Thyroid gland (tissue), 4 donors: ENCODE results near the gene PPP1R15A. TPM values are rescaled to one million over a fixed set of nuclear protein-coding genes. Genes with fewer than 3 reads are reported as not detected.
"Not testable (repeated sequence)": the region's sequence is repeated elsewhere in the genome, so short reads cannot be mapped to it uniquely, and the experiment has no call there.

Experiments used
- DNase-seq, 2 donors: peaks; one replicate each; pipeline ENCODE4 v3.0.0-alpha.2; 2019
- H3K27ac ChIP-seq, 3 donors: fragments of 200-600 bp; sonication (generic); 1 replicate in 2 of 3; 2 replicates in 1 of 3; pipeline ENCODE4 v1.5.1; 2016 to 2019; ENCODE audit warnings: mild to moderate bottlenecking in 1 of 3, moderate library complexity in 1 of 3
- H3K27me3 ChIP-seq: fragments of 200-600 bp; sonication (generic); one replicate; pipeline ENCODE4 v1.5.1; 2019
- H3K36me3 ChIP-seq, 2 donors: fragments of 200-600 bp; sonication (generic); one replicate each; pipeline ENCODE4 v1.5.1; 2016 to 2019
- H3K4me1 ChIP-seq, 2 donors: fragments of 200-600 bp; sonication (generic); one replicate each; pipeline ENCODE4 v1.5.1; 2017 to 2019
- H3K4me3 ChIP-seq, 3 donors: fragments of 200-600 bp; sonication (generic); replicated peaks in 1 of 3; 1 replicate in 2 of 3; 2 replicates in 1 of 3; pipeline ENCODE4 v1.5.1; 2016; ENCODE audit warnings: mild to moderate bottlenecking in 1 of 3
- H3K9me3 ChIP-seq: fragments of 200-600 bp; sonication (generic); one replicate; pipeline ENCODE4 v1.5.1; 2017
- POLR2A ChIP-seq, 2 donors: fragments of 450-650 bp; IDR thresholded peaks; one replicate each; pipeline ENCODE4 v1.6.1; 2017; ENCODE audit warnings: antibody characterized with exemption in 2 of 2, mild to moderate bottlenecking in 2 of 2, moderate library complexity in 1 of 2
- WGBS, 2 donors: methylation state at CpG; one replicate each; pipeline ENCODE4 v1.1.5; 2017; 5-methylcytosine and 5-hydroxymethylcytosine counted together
- intact Hi-C: fragments of 100-400 bp; cut with DNase I; formaldehyde crosslinking; loops from one replicate; pipeline ENCODE4 v1.15.1; 2023
- total RNA-seq, 4 donors: library from RNA; depleted of rRNA; stranded (reverse); fragments of >200 nt; gene quantifications; one replicate each; pipeline ENCODE4 v1.2.3, GENCODE V29; 2016
- TF ChIP-seq, protein P1 (sequence below), 6 experiments: fragments of 200-600 bp in 3 of 6; fragments of 450-650 bp in 3 of 6; sonication (generic) in 3 of 6; IDR thresholded peaks; one replicate each; pipeline ENCODE4 v1.5.1; 2016 to 2019; ENCODE audit warnings: antibody characterized with exemption in 6 of 6, mild to moderate bottlenecking in 2 of 6, inconsistent platforms in 1 of 6, moderate library complexity in 1 of 6

Gene PPP1R15A
- total RNA-seq, 4 donors from 2014 or later, result 18.7 to 31.7 (median 24.2) TPM

DNA sequence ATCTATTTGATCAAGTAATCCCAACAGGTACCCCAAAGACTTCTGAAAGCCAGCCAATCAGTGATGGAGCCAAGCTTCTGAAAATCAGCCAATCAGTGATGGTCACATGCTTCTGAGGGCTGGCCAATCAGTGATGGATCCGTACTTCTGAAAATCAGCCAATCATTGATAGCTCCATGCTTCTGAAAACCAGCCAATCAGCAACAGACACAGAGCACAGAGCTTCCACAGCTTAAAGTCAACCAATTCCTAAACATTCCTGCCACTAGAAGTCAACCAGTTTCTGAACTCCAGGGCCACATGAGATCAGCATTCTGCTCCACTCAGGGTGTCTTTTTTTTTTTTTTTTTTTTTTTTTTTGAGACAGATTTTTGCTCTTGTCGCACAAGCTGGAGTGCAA is 27.7 kb upstream of the PPP1R15A start:
- TF ChIP-seq, protein P1, sequence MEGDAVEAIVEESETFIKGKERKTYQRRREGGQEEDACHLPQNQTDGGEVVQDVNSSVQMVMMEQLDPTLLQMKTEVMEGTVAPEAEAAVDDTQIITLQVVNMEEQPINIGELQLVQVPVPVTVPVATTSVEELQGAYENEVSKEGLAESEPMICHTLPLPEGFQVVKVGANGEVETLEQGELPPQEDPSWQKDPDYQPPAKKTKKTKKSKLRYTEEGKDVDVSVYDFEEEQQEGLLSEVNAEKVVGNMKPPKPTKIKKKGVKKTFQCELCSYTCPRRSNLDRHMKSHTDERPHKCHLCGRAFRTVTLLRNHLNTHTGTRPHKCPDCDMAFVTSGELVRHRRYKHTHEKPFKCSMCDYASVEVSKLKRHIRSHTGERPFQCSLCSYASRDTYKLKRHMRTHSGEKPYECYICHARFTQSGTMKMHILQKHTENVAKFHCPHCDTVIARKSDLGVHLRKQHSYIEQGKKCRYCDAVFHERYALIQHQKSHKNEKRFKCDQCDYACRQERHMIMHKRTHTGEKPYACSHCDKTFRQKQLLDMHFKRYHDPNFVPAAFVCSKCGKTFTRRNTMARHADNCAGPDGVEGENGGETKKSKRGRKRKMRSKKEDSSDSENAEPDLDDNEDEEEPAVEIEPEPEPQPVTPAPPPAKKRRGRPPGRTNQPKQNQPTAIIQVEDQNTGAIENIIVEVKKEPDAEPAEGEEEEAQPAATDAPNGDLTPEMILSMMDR (IDR thresholded peaks at IDR 0.05), result no peak
- TF ChIP-seq POLR2A (IDR thresholded peaks at IDR 0.05), result no peak
- H3K4me3 ChIP-seq, result no peak overlapping the region
- H3K27ac ChIP-seq, result no peak overlapping the region
- peaks cover 0 to 5% of the 10 kb centered on the region in 2 donors for H3K36me3 ChIP-seq
- no peak for DNase-seq
- H3K9me3 ChIP-seq, result no peaks in the 10 kb centered on the region
- H3K27me3 ChIP-seq, result no peaks in the 10 kb centered on the region
- intact Hi-C loops, result no loop called here
- H3K4me1 ChIP-seq, result no peaks in the 10 kb centered on the region
- WGBS, 2 donors, result 89 to 95% methylated on average over 2 of the region's 2 CpGs

DNA sequence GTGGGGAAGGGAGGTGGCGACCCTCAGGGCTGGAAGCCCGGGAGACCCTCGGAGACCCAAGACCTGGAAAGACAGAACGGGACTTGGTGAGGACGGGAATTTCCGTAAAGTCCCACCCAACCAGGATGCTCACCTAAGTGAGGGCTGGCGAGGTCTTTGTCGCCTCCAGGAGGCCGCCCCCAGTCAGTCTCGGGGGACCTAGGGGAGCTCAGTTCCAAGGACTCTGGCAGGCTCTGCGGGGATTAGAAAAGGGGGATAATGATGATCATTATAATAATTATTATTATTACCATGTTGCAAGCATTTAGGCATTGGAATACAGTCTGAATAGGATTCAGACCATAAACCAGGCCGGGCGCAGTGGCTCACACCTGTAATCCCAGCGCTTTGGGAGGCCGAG is 26.8 kb upstream of the PPP1R15A start:
- peaks cover 0 to 5% of the 10 kb centered on the region in 2 donors for H3K36me3 ChIP-seq
- no peak overlapping the region for H3K4me3 ChIP-seq
- H3K27me3 ChIP-seq, result no peaks in the 10 kb centered on the region
- TF ChIP-seq, protein P1 (IDR thresholded peaks at IDR 0.05), result no peak
- no peak for TF ChIP-seq POLR2A (IDR thresholded peaks at IDR 0.05)
- intact Hi-C loops, result no loop called here
- no peaks in the 10 kb centered on the region for H3K9me3 ChIP-seq
- WGBS, 2 donors, result 91 to 92% methylated on average over 12 to 15 of the region's 15 CpGs
- no peak overlapping the region for H3K27ac ChIP-seq
- DNase-seq, result no peak
- H3K4me1 ChIP-seq, result no peaks in the 10 kb centered on the region

DNA sequence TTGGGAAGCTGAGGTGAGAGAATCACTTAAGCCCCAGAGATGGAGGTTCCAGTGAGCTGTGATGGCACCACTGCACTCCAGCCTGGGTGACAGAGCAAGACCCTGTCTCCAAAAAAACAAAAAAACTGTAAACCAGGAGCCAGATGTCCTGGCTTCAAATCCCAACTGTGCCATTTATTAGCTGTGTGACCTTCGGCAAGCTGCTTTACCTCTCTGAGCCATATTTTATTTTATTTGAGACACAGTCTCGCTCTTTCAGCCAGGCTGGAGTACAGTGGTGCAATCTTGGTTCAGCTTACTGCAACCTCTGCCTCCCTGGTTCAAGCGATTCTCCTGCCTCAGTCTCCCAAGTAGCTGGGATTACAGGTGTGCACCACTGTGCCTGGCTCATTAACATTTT is 25.6 kb upstream of the PPP1R15A start:
- 92 to 100% methylated on average over 3 of the region's 3 CpGs for WGBS, 2 donors
- DNase-seq, H3K9me3 ChIP-seq, H3K4me1 ChIP-seq, H3K36me3 ChIP-seq, H3K27me3 ChIP-seq, H3K4me3 ChIP-seq, H3K27ac ChIP-seq, intact Hi-C loops: not testable (repeated sequence)

DNA sequence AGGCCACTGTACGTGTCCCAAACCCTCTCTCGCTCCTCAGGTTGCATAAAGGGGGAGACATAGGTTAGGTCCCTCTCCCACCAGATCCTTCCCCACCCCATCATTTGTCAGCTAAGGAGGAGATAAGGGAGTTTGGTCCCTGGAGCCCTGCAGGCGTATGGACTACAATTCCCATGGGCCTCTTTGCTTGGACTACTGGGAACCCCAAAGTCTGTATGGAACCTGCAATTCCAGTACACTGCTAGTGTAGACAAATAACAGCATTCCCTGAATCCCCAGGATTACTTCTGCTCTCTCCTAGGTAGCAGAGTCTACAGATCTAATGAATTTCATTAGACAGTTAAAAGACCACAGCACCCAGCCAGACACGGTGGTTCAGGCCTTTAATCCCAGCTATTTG is 19.9 kb upstream of the PPP1R15A start:
- no peak for DNase-seq
- no peaks in the 10 kb centered on the region for H3K27me3 ChIP-seq
- intact Hi-C loops, result no loop called here
- H3K4me1 ChIP-seq, result no peaks in the 10 kb centered on the region
- TF ChIP-seq POLR2A (IDR thresholded peaks at IDR 0.05), result no peak
- TF ChIP-seq, protein P1 (IDR thresholded peaks at IDR 0.05), result no peak
- peaks cover 0 to 5% of the 10 kb centered on the region in 2 donors for H3K36me3 ChIP-seq
- 84 to 90% methylated on average over 4 of the region's 4 CpGs for WGBS, 2 donors
- no peak overlapping the region for H3K27ac ChIP-seq
- no peaks in the 10 kb centered on the region for H3K9me3 ChIP-seq
- no peak overlapping the region for H3K4me3 ChIP-seq

DNA sequence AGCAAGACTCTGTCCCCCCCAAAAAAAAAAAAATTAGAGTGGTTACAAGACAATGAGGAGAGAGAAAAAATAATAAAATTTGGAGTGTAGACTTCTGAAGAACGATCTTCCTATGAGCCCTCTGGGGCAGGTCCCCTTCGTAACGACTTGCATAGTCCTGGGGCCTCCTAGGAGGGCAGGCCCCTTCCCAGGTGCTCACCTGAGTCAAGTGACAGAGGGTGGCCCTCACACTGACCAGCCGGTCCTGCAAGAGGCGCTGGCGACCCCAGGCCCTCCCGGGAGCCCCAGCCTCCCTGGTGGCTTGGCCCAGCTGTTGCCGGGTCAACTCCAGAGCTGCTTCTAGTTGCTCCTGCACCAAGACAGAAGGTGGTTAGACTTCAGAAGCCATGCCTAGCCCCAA is 18.7 kb upstream of the PPP1R15A start:
- intact Hi-C loops, result no loop called here
- no peak overlapping the region for H3K4me3 ChIP-seq
- no peak overlapping the region for H3K27ac ChIP-seq

More for the DNA sequence above, 18.7 kb upstream of the PPP1R15A start:
- WGBS, 2 donors, result 82 to 93% methylated on average over 8 of the region's 8 CpGs
- Histone ChIP-seq H3K4me1 (peaks cover 0 to 4% of the 10 kb centered on the region in 2 donors), H3K27me3 (no peaks in the 10 kb centered on the region), H3K9me3 (no peaks in the 10 kb centered on the region), H3K36me3 (peaks cover 0 to 5% of the 10 kb centered on the region in 2 donors)
- no peak for DNase-seq
- TF ChIP-seq, protein P1 (IDR thresholded peaks at IDR 0.05), result no peak
- no peak for TF ChIP-seq POLR2A (IDR thresholded peaks at IDR 0.05)
